ENCODE results near the gene OPRM1. TPM values are rescaled to one million over a fixed set of nuclear protein-coding genes. Genes with fewer than 3 reads are reported as not detected.

Gene OPRM1
- total RNA-seq, 5 donors from 2014 or later (not counting 1 experiment from before 2014, with no cell fraction given): not detected

GRCh38 chr6:154219250-154219649 is 180.2 kb downstream of the OPRM1 start:
- Mint-ChIP-seq H3K27me3 (no peaks in the 10 kb centered on the region), H3K4me1 (peaks cover 52 to 71% (median 69%) of the 10 kb centered on the region in 3 donors), H3K27ac (peak overlapping the region; percentile 87 to 91), H3K36me3 (peaks cover 57% of the 10 kb centered on the region), H3K9me3 (no peaks in the 10 kb centered on the region), H3K4me3 (peak overlapping the region; percentile 19 to 76 (median 22))
- Histone ChIP-seq H3K27me3 (replicated peaks in 1 of 2; ENCODE audit: control insufficient read depth in 2 of 2, extremely low read depth in 1 of 2, insufficient read depth in 2 of 2, low read length in 1 of 2) (no peaks in the 10 kb centered on the region), H3K4me1 (ENCODE audit: control insufficient read depth in 1 of 2, extremely low read depth in 1 of 2, insufficient read depth in 2 of 2, low read length in 2 of 2) (peaks cover 29 to 48% of the 10 kb centered on the region in 2 experiments), H3K36me3 (ENCODE audit: control insufficient read depth in 2 of 2, extremely low read depth in 1 of 2, insufficient read depth in 1 of 2, low read length in 1 of 2) (peaks cover 3 to 66% of the 10 kb centered on the region in 2 donors), H3K4me3 (ENCODE audit: control insufficient read depth in 1 of 2, extremely low read depth in 1 of 2, low read length in 1 of 2) (no peak overlapping the region), H3K27ac (ENCODE audit: low read length) (peak overlapping the region; percentile 22), H3K9me3 (no peaks in the 10 kb centered on the region)
- CTCF ChIA-PET: interaction anchor here (0.6 to 1.9 kb wide), 2 partner anchors 59 to 60 kb away, joined by 3 to 8 read pairs; no protein-coding TSS in a partner anchor
- POLR2A ChIA-PET: interaction anchor here (0.6 to 1.9 kb wide), 3 partner anchors 13 to 79 kb away, joined by 4 to 5 read pairs (median 4); no protein-coding TSS in a partner anchor
- 71% methylated on average over 1 of the region's 6 CpGs for WGBS (ENCODE audit: insufficient coverage)
- DNase-seq (no peak), ATAC-seq (replicated peaks in 1 of 4) (peak; percentile 23 to 43 (median 33))

GRCh38 chr6:154222716-154223115 is 183.7 kb downstream of the OPRM1 start:
- peaks cover 80 to 87% (median 83%) of the 10 kb centered on the region in 3 donors for H3K4me1 Mint-ChIP-seq
- POLR2A ChIA-PET: interaction anchor here in 1 of 2 donors (0.6 to 1.6 kb wide), 2 partner anchors 11 to 18 kb away, joined by 4 read pairs; no protein-coding TSS in a partner anchor

GRCh38 chr6:154223296-154223695 is 184.3 kb downstream of the OPRM1 start:
- peak overlapping the region; percentile 7 to 84 for H3K27ac Mint-ChIP-seq
- peaks cover 79 to 87% (median 83%) of the 10 kb centered on the region in 3 donors for H3K4me1 Mint-ChIP-seq
- Histone ChIP-seq H3K27me3 (replicated peaks in 1 of 2; ENCODE audit: control insufficient read depth in 2 of 2, extremely low read depth in 1 of 2, insufficient read depth in 2 of 2, low read length in 1 of 2) (no peaks in the 10 kb centered on the region), H3K36me3 (ENCODE audit: control insufficient read depth in 2 of 2, extremely low read depth in 1 of 2, insufficient read depth in 1 of 2, low read length in 1 of 2) (peaks cover 6 to 47% of the 10 kb centered on the region in 2 donors), H3K4me3 (ENCODE audit: control insufficient read depth in 1 of 2, extremely low read depth in 1 of 2, low read length in 1 of 2) (no peak overlapping the region), H3K9me3 (no peaks in the 10 kb centered on the region), H3K27ac (ENCODE audit: low read length) (peak overlapping the region; percentile 11), H3K4me1 (ENCODE audit: control insufficient read depth in 1 of 2, extremely low read depth in 1 of 2, insufficient read depth in 2 of 2, low read length in 2 of 2) (peaks cover 35 to 46% of the 10 kb centered on the region in 2 experiments)
- CTCF ChIA-PET: interaction anchor here (0.8 to 2.8 kb wide), 7 partner anchors 9 to 71 kb away, joined by 3 to 15 read pairs (median 4); no protein-coding TSS in a partner anchor
- no peaks in the 10 kb centered on the region for H3K9me3 Mint-ChIP-seq
- H3K36me3 Mint-ChIP-seq: peaks cover 50% of the 10 kb centered on the region
- no peaks in the 10 kb centered on the region for H3K27me3 Mint-ChIP-seq
- POLR2A ChIA-PET: interaction anchor here (0.6 to 1.6 kb wide), 3 partner anchors 11 to 103 kb away, joined by 3 to 4 read pairs (median 3); no protein-coding TSS in a partner anchor
- no peak for ATAC-seq (replicated peaks in 1 of 4)
- no peak overlapping the region for H3K4me3 Mint-ChIP-seq
- no peak for DNase-seq
- WGBS (ENCODE audit: insufficient coverage): 100% methylated on average over 1 of the region's 2 CpGs

More at GRCh38 chr6:154222716-154223115, 183.7 kb downstream of the OPRM1 start:
- CTCF ChIA-PET: interaction anchor here (1.6 to 2.8 kb wide), 3 partner anchors 10 to 55 kb away, joined by 4 to 15 read pairs (median 7); no protein-coding TSS in a partner anchor
- no peaks in the 10 kb centered on the region for H3K27me3 Mint-ChIP-seq
- Histone ChIP-seq H3K36me3 (ENCODE audit: control insufficient read depth in 2 of 2, extremely low read depth in 1 of 2, insufficient read depth in 1 of 2, low read length in 1 of 2) (peaks cover 6 to 49% of the 10 kb centered on the region in 2 donors), H3K27ac (ENCODE audit: low read length) (no peak overlapping the region), H3K9me3 (no peaks in the 10 kb centered on the region), H3K27me3 (replicated peaks in 1 of 2; ENCODE audit: control insufficient read depth in 2 of 2, extremely low read depth in 1 of 2, insufficient read depth in 2 of 2, low read length in 1 of 2) (no peaks in the 10 kb centered on the region), H3K4me1 (ENCODE audit: control insufficient read depth in 1 of 2, extremely low read depth in 1 of 2, insufficient read depth in 2 of 2, low read length in 2 of 2) (peaks cover 35 to 52% of the 10 kb centered on the region in 2 experiments), H3K4me3 (ENCODE audit: control insufficient read depth in 1 of 2, extremely low read depth in 1 of 2, low read length in 1 of 2) (no peak overlapping the region)
- H3K4me3 Mint-ChIP-seq: no peak overlapping the region
- no CpG with 5 or more reads among the region's 6 CpGs for WGBS (ENCODE audit: insufficient coverage)
- H3K36me3 Mint-ChIP-seq: peaks cover 55% of the 10 kb centered on the region
- H3K27ac Mint-ChIP-seq: peak overlapping the region; percentile 20 to 62
- DNase-seq: no peak
- H3K9me3 Mint-ChIP-seq: no peaks in the 10 kb centered on the region
- no peak for ATAC-seq (replicated peaks in 1 of 4)

DNA sequence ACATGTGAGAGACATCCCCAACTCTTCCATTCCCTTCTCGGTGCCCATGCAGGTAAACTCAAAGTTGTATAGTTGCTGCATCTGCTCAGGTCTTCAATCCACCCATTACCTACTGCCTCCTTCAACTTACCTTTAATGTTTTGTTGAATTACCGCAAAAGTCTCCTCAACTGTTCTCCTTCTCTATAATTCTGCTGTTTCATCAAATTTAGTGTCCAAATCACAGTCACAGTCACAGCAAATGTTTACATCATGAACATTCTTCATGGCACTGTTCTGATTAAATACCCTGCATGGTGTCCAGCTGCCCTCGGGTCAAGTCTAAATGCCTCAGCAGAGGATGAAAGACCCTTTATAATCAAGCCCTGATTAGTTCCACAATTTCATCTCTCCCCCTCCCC is 187.4 kb downstream of the OPRM1 start:
- no peaks in the 10 kb centered on the region for H3K27me3 Mint-ChIP-seq
- peaks cover 42% of the 10 kb centered on the region for H3K36me3 Mint-ChIP-seq
- peak overlapping the region in 1 of 3 donors; percentile 1 for H3K4me3 Mint-ChIP-seq
- H3K4me1 Mint-ChIP-seq: peaks cover 81 to 90% (median 87%) of the 10 kb centered on the region in 3 donors
- CTCF ChIA-PET: interaction anchor here (0.7 kb wide), 2 partner anchors 68 to 74 kb away, joined by 3 read pairs; no protein-coding TSS in a partner anchor
- H3K9me3 Mint-ChIP-seq: no peaks in the 10 kb centered on the region
- no peak for DNase-seq
- Histone ChIP-seq H3K27me3 (replicated peaks in 1 of 2; ENCODE audit: control insufficient read depth in 2 of 2, extremely low read depth in 1 of 2, insufficient read depth in 2 of 2, low read length in 1 of 2) (no peaks in the 10 kb centered on the region), H3K4me3 (ENCODE audit: control insufficient read depth in 1 of 2, extremely low read depth in 1 of 2, low read length in 1 of 2) (no peak overlapping the region), H3K4me1 (ENCODE audit: control insufficient read depth in 1 of 2, extremely low read depth in 1 of 2, insufficient read depth in 2 of 2, low read length in 2 of 2) (peaks cover 31 to 35% of the 10 kb centered on the region in 2 experiments), H3K36me3 (ENCODE audit: control insufficient read depth in 2 of 2, extremely low read depth in 1 of 2, insufficient read depth in 1 of 2, low read length in 1 of 2) (peaks cover 12 to 29% of the 10 kb centered on the region in 2 donors), H3K9me3 (no peaks in the 10 kb centered on the region), H3K27ac (ENCODE audit: low read length) (no peak overlapping the region)
- ATAC-seq (replicated peaks in 1 of 4): no peak
- H3K27ac Mint-ChIP-seq: peak overlapping the region; percentile 4 to 66
- 100% methylated on average over 3 of the region's 3 CpGs for whole genome bisulfite sequencing (ENCODE audit: insufficient coverage)
- POLR2A ChIA-PET: no interaction called here

DNA sequence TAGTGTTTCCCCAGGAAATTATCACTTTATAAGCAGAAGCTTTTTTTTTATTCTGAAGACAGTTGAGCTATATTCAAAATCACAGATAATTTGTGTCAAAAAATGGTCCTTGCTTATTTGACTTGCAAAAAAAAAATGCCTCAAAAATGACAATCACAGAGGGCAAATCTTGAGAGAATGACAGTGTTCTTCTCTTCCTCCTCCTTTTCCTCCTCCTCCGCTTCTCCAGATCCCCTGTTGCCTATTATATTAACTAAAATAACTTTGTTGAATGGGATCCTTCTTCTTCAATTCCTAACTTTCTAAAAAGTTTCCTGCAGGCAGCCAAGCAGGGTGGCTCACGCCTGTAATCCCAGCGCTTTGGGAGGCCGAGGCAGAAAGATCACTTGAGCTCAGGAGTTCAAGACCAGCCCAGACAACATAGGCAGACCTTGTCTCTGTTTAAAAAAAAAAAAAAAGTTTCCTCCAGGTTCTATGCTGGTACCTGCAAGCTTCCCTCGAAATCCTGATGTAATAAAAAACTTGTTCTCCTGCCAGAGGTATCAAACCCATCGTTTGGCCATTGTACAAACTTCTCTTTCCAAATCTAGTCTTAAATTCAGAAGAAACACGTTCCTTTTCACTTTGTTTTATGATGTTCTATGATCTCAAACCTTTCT is 189.0 kb downstream of the OPRM1 start:
- whole genome bisulfite sequencing (ENCODE audit: insufficient coverage): 91% methylated on average over 6 of the region's 7 CpGs
- no peak for DNase-seq
- peaks cover 32% of the 10 kb centered on the region for H3K36me3 Mint-ChIP-seq
- ChIA-PET POLR2A (interaction anchor here in 1 of 2 donors (0.6 to 1.0 kb wide), 3 partner anchors 17 to 447 kb away, joined by 3 to 4 read pairs (median 3); no protein-coding TSS in a partner anchor), CTCF (interaction anchor here (0.5 to 1.6 kb wide), 4 partner anchors 10 to 50 kb away, joined by 4 to 8 read pairs (median 4); no protein-coding TSS in a partner anchor)
- H3K4me1 Mint-ChIP-seq: peaks cover 83 to 90% (median 87%) of the 10 kb centered on the region in 3 donors
- Histone ChIP-seq H3K27me3 (replicated peaks in 1 of 2; ENCODE audit: control insufficient read depth in 2 of 2, extremely low read depth in 1 of 2, insufficient read depth in 2 of 2, low read length in 1 of 2) (no peaks in the 10 kb centered on the region), H3K36me3 (ENCODE audit: control insufficient read depth in 2 of 2, extremely low read depth in 1 of 2, insufficient read depth in 1 of 2, low read length in 1 of 2) (peaks cover 12 to 19% of the 10 kb centered on the region in 2 donors), H3K9me3 (no peaks in the 10 kb centered on the region), H3K27ac (ENCODE audit: low read length) (no peak overlapping the region), H3K4me1 (ENCODE audit: control insufficient read depth in 1 of 2, extremely low read depth in 1 of 2, insufficient read depth in 2 of 2, low read length in 2 of 2) (peaks cover 28 to 40% of the 10 kb centered on the region in 2 experiments), H3K4me3 (ENCODE audit: control insufficient read depth in 1 of 2, extremely low read depth in 1 of 2, low read length in 1 of 2) (no peak overlapping the region)
- H3K4me3 Mint-ChIP-seq: peak overlapping the region in 2 of 3 donors; percentile 6 to 80
- peak overlapping the region; percentile 48 to 57 for H3K27ac Mint-ChIP-seq
- no peaks in the 10 kb centered on the region for H3K27me3 Mint-ChIP-seq
- no peak for ATAC-seq (replicated peaks in 1 of 4)
- no peaks in the 10 kb centered on the region for H3K9me3 Mint-ChIP-seq

GRCh38 chr6:154228521-154228905 is 189.5 kb downstream of the OPRM1 start:
- Histone ChIP-seq H3K27ac (ENCODE audit: low read length) (no peak overlapping the region), H3K36me3 (ENCODE audit: control insufficient read depth in 2 of 2, extremely low read depth in 1 of 2, insufficient read depth in 1 of 2, low read length in 1 of 2) (peaks cover 12 to 14% of the 10 kb centered on the region in 2 donors), H3K4me3 (ENCODE audit: control insufficient read depth in 1 of 2, extremely low read depth in 1 of 2, low read length in 1 of 2) (no peak overlapping the region), H3K9me3 (no peaks in the 10 kb centered on the region), H3K4me1 (ENCODE audit: control insufficient read depth in 1 of 2, extremely low read depth in 1 of 2, insufficient read depth in 2 of 2, low read length in 2 of 2) (peaks cover 28 to 41% of the 10 kb centered on the region in 2 experiments), H3K27me3 (replicated peaks in 1 of 2; ENCODE audit: control insufficient read depth in 2 of 2, extremely low read depth in 1 of 2, insufficient read depth in 2 of 2, low read length in 1 of 2) (no peaks in the 10 kb centered on the region)
- peaks cover 30% of the 10 kb centered on the region for H3K36me3 Mint-ChIP-seq
- ATAC-seq (replicated peaks in 1 of 4): no peak
- H3K27me3 Mint-ChIP-seq: no peaks in the 10 kb centered on the region
- POLR2A ChIA-PET: interaction anchor here in 1 of 2 donors (0.6 kb wide), 1 partner anchor 509 kb away, joined by 5 read pairs; no protein-coding TSS in a partner anchor
- WGBS (ENCODE audit: insufficient coverage): 73% methylated on average over 3 of the region's 4 CpGs
- H3K4me1 Mint-ChIP-seq: peaks cover 83 to 90% (median 87%) of the 10 kb centered on the region in 3 donors
- peak overlapping the region in 2 of 3 donors; percentile 6 to 80 for H3K4me3 Mint-ChIP-seq
- peak overlapping the region; percentile 48 to 57 for H3K27ac Mint-ChIP-seq
- H3K9me3 Mint-ChIP-seq: no peaks in the 10 kb centered on the region
- no peak for DNase-seq
- CTCF ChIA-PET: interaction anchor here (0.5 to 1.6 kb wide), 2 partner anchors 47 to 49 kb away, joined by 4 to 8 read pairs; no protein-coding TSS in a partner anchor
